Measurements from ENCODE around the gene GALC.
"Not testable (repeated sequence)": the region's sequence is repeated elsewhere in the genome, so short reads cannot be mapped to it uniquely, and the experiment has no call there.

The GALC gene

DNA sequence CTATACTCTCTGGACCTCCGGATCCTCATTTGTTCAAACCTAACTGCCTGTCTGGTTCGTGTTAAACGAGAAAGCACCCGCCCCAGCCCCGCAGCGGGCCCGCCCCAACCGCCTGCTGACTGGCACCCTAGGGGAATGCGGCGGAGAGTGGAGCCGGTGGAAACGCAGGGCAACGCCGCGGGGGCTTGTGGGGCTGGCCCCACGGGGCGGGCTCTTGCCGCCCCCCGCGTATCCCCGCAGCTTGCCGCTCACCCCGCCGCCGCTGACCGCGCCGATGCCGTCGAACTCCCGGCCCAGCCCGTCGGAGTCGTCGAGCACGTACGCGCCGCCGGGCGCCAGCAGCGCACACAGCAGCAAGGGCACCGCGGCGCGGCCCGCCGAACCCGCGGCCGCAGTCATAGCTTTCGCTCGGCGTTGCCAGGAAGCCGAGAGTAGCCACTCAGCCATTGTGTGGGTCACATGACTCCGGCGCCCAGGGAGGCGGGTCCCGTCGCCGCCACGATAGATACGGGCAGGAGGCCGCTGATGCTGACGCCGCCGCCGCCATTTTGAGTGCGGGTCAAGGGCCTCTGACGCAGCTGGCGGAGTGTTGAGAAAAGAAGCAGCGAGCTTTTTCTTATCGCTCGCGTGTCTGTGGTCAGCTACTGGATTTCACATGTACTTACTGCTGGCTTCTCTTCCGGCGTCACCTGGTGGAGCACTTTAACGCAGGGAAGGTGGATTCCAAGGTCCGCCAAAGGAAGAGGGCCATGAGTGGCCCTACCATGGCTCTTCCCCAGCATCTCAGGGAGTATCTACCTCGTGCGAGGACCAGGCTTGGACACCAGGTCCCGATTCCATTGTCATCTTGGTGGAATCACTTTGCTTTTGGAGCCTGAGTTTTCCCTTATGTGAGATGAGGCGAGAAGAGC lies at the start of gene GALC:
Gene GALC (minus strand): TSS at position 465 of the 911 bp plus-strand sequence. CDS start 18 bp downstream, at position 447.
- Mint-ChIP-seq H3K4me3 (peak within 1 kb of the TSS; percentile 85), H3K36me3 (ENCODE audit: low read depth) (peaks cover 16% of the 10 kb centered on the region), H3K27me3 (no peaks in the 10 kb centered on the region), H3K9me3 (peaks cover 4% of the 10 kb centered on the region), H3K27ac (peak within 1 kb of the TSS; percentile 98), H3K4me1 (ENCODE audit: low read depth) (peaks cover 69% of the 10 kb centered on the region)
- peak; percentile 96 for DNase-seq

DNA sequence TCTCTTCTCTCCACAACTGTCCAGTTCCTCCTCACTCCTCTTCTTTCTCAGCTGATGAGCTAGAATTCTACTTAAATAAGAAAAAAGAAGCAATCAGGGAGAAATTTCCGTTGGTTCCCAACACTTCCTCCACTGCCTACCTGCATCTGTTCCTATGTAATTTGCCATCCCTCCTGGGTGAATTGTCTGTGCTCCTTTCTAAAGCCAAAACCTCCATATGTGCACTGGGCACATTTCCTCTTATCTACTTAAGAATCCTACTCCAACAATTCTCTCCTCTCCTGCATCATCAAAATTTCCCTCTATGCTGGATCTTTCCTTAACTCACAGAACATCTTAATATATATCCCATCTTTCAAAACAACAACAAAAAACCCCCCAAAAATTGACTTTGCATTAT lies 47.2 kb upstream of the GALC start:
- H3K4me1 Mint-ChIP-seq (ENCODE audit: low read depth), result peaks cover 24% of the 10 kb centered on the region
- H3K36me3 Mint-ChIP-seq (ENCODE audit: low read depth), result no peaks in the 10 kb centered on the region
- no peak for DNase-seq
- H3K4me3 Mint-ChIP-seq, result no peak overlapping the region
- H3K27ac Mint-ChIP-seq, result no peak overlapping the region
- H3K9me3 Mint-ChIP-seq, result no peaks in the 10 kb centered on the region
- H3K27me3 Mint-ChIP-seq, result no peaks in the 10 kb centered on the region

DNA sequence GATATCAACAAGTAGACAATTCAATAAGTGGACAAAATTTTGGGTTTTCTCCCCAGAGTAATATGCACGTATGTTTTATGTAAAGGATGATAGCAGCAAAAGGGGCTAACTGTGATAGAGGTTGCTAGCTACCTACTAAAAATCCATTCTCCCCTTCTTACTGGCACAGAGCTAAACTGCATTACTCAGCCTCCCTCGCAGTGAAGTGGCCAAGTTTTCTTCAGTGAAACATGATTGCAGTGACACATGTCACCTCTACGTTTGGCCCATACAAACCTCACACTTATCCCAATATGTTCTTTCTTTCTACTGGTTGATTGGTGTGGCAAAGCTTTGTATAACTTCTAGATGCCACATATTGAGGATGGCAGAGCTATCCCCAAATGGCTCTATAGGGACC lies 46.2 kb upstream of the GALC start:
- Mint-ChIP-seq H3K36me3 (ENCODE audit: low read depth) (no peaks in the 10 kb centered on the region), H3K4me1 (ENCODE audit: low read depth) (peaks cover 14% of the 10 kb centered on the region), H3K27me3 (no peaks in the 10 kb centered on the region), H3K4me3 (no peak overlapping the region), H3K27ac (no peak overlapping the region), H3K9me3 (no peaks in the 10 kb centered on the region)
- no peak for DNase-seq

DNA sequence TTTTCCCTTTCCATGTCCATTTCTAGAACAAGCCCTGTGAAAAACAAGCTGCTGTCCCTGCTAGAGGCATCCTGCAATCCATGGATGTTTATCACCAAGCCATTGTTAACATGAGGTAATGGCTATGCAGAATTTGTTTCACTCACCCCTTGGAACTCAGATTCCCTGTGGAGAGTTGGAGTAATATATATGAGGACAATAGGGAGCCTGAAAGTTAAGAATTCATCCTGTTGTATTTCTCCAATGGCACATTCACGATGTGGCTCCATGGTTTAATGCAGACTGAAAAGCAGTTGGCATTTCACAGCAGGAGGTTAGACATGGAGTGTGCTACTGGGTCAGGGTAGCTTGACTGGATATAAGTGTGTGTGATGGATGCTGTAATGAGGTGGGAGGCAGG lies 44.3 kb upstream of the GALC start:
- peaks cover 12% of the 10 kb centered on the region for H3K4me1 Mint-ChIP-seq (ENCODE audit: low read depth)
- H3K4me3 Mint-ChIP-seq, result no peak overlapping the region
- H3K9me3 Mint-ChIP-seq, result no peaks in the 10 kb centered on the region
- no peaks in the 10 kb centered on the region for H3K27me3 Mint-ChIP-seq
- no peak for DNase-seq
- H3K27ac Mint-ChIP-seq, result no peak overlapping the region
- H3K36me3 Mint-ChIP-seq (ENCODE audit: low read depth), result no peaks in the 10 kb centered on the region

DNA sequence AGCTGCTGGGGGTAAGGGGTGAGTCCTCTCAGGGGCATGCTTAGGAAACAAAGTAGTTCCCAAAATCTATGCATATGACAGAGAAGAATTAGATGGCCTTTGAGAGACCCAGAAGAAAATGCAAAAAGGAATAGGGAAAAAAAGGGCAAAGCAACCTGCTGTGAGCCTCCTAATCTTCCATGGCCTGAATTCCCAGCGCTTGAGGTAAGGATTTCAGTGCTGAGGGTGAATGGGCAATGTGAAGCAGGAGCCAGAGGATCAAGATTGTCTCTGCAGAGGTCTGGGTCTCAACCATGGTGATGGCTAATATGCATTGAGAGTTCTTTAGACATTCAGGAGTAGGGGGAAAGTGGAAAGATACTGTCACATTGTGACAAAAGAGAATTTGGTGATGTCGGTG lies 43.4 kb upstream of the GALC start:
- Mint-ChIP-seq H3K9me3 (no peaks in the 10 kb centered on the region), H3K36me3 (ENCODE audit: low read depth) (no peaks in the 10 kb centered on the region), H3K4me1 (ENCODE audit: low read depth) (peaks cover 15% of the 10 kb centered on the region), H3K27ac (no peak overlapping the region), H3K27me3 (no peaks in the 10 kb centered on the region), H3K4me3 (no peak overlapping the region)
- no peak for DNase-seq

DNA sequence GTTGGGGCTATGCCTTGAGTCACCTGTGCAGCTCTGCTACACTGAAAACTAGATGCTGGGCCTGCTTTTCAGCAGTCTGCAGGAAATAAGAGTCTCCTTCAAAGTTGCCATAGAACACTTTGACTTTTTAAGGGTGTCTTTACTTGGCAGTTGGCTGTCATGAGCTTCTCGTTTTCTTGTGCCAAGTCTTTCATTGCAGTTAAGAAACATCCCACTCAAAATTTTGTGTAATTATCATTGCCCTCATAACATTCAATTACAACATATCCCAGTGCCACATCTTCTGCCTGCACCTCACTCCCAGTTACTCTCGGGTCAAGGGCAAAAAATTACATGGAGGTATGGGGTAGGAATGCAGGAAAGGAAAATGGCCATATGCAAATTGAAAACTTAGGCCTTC lies 41.1 kb upstream of the GALC start:
- Mint-ChIP-seq H3K36me3 (ENCODE audit: low read depth) (no peaks in the 10 kb centered on the region), H3K4me1 (ENCODE audit: low read depth) (peaks cover 34% of the 10 kb centered on the region), H3K27ac (no peak overlapping the region), H3K27me3 (no peaks in the 10 kb centered on the region), H3K4me3 (no peak overlapping the region), H3K9me3 (no peaks in the 10 kb centered on the region)
- no peak for DNase-seq

DNA sequence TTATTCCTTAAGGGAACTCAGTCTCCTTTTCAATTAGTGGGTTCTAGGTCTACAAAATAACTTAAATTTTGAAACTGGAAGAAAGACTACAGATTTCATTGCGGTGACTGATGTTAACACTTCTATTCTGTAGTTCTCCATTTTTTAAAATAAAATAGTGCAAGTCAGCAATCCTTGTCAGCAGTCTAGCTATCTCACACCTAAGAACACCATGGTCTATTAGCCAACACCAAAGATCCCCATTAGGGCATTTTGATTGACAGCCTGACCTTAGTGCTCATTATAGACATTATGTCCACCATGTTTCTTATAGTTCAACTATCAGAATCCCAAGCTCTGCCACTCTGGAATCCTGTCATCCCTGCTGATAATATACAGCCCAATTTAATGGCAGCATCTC lies 39.4 kb upstream of the GALC start:
- Mint-ChIP-seq H3K27me3 (no peaks in the 10 kb centered on the region), H3K36me3 (ENCODE audit: low read depth) (no peaks in the 10 kb centered on the region), H3K4me1 (ENCODE audit: low read depth) (peaks cover 37% of the 10 kb centered on the region), H3K27ac (no peak overlapping the region), H3K4me3 (no peak overlapping the region), H3K9me3 (no peaks in the 10 kb centered on the region)
- no peak for DNase-seq

DNA sequence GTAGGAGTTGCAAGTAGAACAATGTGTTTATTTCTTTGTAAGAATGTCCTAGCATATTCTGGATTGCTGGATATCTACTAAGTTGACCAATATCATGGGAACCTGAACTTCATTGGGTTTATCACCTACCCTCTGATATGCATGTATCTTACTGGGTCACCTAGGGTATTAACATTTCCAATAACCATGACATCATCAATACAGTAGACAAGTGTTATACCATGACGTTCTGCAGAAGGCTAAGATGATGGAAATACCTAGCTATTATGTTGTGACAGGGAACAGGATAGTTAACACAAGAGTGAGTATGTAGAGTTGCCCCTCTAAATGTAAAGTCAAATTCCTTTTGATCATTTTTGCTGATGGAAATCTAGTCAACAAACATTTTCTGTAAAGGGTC lies 37.9 kb upstream of the GALC start:
- no peak overlapping the region for H3K27ac Mint-ChIP-seq
- no peaks in the 10 kb centered on the region for H3K9me3 Mint-ChIP-seq
- H3K4me1 Mint-ChIP-seq (ENCODE audit: low read depth), result peaks cover 51% of the 10 kb centered on the region
- DNase-seq, result no peak
- H3K36me3 Mint-ChIP-seq (ENCODE audit: low read depth), result no peaks in the 10 kb centered on the region
- no peaks in the 10 kb centered on the region for H3K27me3 Mint-ChIP-seq
- no peak overlapping the region for H3K4me3 Mint-ChIP-seq

DNA sequence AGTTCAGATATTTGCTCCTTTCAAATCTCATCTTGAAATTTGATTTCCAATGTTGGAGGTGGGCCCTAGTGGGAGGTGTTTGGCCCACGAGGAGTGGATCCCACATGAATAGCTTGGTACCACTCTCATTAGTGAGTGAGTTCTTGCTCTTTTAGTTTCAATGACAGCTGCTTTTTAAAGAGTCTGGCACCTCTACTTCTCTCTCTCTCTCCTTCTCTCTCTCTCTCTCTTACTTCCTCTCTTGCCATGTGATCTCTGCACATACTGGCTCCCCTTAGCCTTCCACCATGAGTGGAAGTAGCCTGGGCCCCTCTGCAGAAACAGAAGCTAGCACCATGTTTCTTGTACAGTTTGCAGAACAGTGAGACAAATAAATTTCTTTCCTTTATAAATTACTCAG lies 37.1 kb upstream of the GALC start:
- DNase-seq, result no peak
- Mint-ChIP-seq H3K9me3 (no peaks in the 10 kb centered on the region), H3K27ac (peak overlapping the region; percentile 53), H3K36me3 (ENCODE audit: low read depth) (no peaks in the 10 kb centered on the region), H3K4me1 (ENCODE audit: low read depth) (peaks cover 58% of the 10 kb centered on the region), H3K4me3 (no peak overlapping the region), H3K27me3 (no peaks in the 10 kb centered on the region)

DNA sequence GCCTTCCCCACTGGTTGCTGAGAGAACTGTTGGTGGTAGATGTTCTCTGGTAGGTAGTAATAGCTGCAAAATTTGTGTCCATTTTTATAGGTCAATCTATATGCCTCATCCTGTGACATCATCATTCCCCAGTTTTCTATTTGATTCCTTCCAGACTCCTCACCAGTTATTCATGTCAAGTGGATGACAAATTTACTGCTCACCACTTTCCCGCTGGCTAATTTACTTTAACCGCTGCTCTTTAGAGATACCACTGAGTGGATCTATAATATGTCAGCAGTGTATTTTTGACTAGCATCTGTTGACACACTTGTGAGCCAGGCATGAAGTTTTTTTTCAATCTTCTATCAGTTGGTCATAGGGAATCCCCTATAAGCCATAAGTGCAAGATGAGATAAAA lies 36.5 kb upstream of the GALC start:
- no peak overlapping the region for H3K4me3 Mint-ChIP-seq
- H3K27ac Mint-ChIP-seq, result peak overlapping the region; percentile 63
- no peaks in the 10 kb centered on the region for H3K27me3 Mint-ChIP-seq
- H3K36me3 Mint-ChIP-seq (ENCODE audit: low read depth), result no peaks in the 10 kb centered on the region
- peaks cover 64% of the 10 kb centered on the region for H3K4me1 Mint-ChIP-seq (ENCODE audit: low read depth)
- H3K9me3 Mint-ChIP-seq, result no peaks in the 10 kb centered on the region
- DNase-seq, result no peak

DNA sequence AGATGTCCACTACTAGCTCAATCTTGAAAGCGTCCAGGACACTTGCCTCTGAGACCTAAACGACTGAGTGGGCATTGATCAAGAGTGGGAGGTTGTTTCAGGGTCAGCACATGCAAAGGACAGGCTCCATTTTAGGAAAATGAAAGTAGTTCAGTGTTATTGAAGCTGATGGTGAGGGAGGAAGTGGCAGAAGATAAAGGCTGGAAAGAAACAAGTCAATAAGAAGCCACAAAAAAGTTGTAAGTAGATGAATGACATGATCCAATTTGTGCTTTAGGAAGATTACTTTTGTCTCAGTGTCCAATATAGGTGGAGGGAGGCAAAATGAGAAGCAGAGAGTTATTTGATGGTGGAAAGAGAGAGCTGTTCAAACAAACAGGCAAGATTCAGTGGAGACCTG lies 33.9 kb upstream of the GALC start:
- H3K4me3 Mint-ChIP-seq, result no peak overlapping the region
- H3K27ac Mint-ChIP-seq, result peak overlapping the region; percentile 81
- no peak for DNase-seq
- no peaks in the 10 kb centered on the region for H3K9me3 Mint-ChIP-seq
- no peaks in the 10 kb centered on the region for H3K27me3 Mint-ChIP-seq
- no peaks in the 10 kb centered on the region for H3K36me3 Mint-ChIP-seq (ENCODE audit: low read depth)
- peaks cover 81% of the 10 kb centered on the region for H3K4me1 Mint-ChIP-seq (ENCODE audit: low read depth)

DNA sequence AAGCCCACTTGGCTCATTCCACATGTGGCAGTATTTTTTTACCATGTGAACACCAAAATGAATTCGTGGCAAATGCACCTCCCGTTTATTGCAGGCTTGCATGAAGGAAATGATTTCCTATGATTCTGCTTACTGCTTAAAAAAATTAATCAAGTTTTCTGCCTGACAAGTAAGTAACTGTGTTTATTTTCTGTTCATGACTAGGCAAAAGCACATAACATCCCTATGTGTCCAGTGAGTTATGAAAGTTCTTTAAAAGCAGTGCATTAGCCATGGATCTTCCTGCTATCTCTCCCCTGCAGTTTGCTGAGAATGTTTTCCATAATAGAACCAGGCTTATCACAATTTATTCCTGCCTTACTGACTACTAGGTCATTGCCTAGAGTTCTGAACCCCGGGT lies 32.3 kb upstream of the GALC start:
- Mint-ChIP-seq H3K9me3 (no peaks in the 10 kb centered on the region), H3K4me3 (no peak overlapping the region), H3K36me3 (ENCODE audit: low read depth) (no peaks in the 10 kb centered on the region), H3K4me1 (ENCODE audit: low read depth) (peaks cover 73% of the 10 kb centered on the region), H3K27ac (no peak overlapping the region), H3K27me3 (no peaks in the 10 kb centered on the region)
- DNase-seq, result no peak

DNA sequence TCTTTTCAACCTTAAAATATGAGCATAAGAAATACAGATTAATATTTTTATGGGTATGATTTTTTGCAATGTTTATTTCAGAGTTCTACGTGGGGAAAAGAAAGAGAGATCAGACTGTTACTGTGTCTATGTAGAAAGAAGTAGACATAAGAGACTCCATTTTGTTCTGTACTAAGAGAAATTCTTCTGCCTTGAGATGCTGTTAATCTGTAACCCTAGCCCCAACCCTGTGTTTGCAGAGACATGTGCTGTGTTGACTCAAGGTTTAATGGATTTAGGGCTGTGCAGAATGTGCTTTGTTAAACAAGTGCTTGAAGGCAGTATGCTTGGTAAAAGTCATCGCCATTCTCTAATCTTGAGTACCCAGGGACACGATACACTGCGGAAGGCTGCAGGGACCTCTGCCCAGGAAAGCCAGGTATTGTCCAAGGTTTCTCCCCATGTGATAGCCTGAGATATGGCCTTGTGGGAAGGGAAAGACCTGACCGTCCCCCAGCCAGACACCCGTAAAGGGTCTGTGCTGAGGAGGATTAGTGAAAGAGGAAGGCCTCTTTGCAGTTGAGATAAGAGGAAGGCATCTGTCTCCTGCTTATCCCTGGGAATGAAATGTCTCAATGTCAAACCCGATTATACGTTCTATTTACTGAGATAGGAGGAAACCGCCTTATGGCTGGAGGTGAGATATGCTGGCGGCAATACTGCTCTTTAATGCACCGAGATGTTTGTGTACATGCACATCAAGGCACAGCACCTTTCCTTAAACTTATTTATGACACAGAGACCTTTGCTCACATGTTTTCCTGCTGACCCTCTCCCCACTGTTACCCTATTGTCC lies 31.5 kb upstream of the GALC start:
- H3K4me3 Mint-ChIP-seq; H3K36me3 Mint-ChIP-seq (ENCODE audit: low read depth); DNase-seq; H3K27me3 Mint-ChIP-seq; H3K9me3 Mint-ChIP-seq; H3K27ac Mint-ChIP-seq: not testable (repeated sequence)
- peaks cover 71% of the 10 kb centered on the region for H3K4me1 Mint-ChIP-seq (ENCODE audit: low read depth)

DNA sequence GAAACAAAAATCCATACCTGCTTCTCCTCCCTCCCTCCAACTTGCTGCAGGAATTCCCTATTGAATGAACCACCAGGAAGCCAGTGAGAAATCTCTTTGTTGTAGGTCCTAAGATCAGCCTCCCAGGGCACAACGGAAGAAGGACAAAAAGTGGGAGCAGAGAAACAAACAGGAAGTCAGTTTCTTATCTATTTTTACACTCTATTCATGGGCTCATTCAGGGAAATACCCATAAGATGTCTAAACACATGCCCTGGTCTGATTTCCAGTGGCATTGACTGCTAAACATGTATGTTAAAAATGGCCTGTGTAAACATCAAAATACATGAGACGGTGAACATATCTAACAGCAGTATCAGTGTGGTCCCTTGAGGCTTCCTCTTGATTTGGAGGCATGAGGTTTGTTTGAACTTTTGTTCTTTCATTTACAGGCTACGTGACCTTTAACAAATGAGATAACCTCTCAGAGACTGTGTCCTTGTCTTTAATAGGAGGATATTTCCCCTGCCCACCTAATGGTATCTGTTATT lies 30.7 kb upstream of the GALC start:
- peaks cover 69% of the 10 kb centered on the region for H3K4me1 Mint-ChIP-seq (ENCODE audit: low read depth)
- peaks cover 6% of the 10 kb centered on the region for H3K36me3 Mint-ChIP-seq (ENCODE audit: low read depth)
- H3K27me3 Mint-ChIP-seq, result no peaks in the 10 kb centered on the region
- H3K4me3 Mint-ChIP-seq, result no peak overlapping the region
- H3K9me3 Mint-ChIP-seq, result no peaks in the 10 kb centered on the region
- DNase-seq, result no peak
- peak overlapping the region; percentile 85 for H3K27ac Mint-ChIP-seq

DNA sequence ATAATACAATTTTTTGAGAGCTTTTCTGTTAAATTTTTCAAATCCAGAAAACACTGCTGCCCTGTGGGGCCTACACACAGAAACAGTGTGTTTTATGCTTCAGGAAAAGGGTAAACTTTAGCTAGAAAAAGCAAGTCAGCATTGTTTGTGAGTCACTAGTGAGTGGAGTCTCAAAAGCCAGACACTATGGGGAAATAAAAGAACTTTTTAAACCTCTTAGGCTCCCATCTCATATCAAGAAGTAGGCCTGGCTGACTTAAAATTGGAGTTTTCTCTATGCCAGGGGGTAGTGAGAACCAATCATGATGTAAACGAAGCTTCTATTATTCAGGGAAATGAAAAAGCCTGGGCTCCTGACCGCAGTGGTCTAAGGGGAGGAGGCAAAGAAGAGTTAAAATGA lies 24.6 kb upstream of the GALC start:
- Mint-ChIP-seq H3K36me3 (ENCODE audit: low read depth) (peaks cover 46% of the 10 kb centered on the region), H3K4me1 (ENCODE audit: low read depth) (peaks cover 49% of the 10 kb centered on the region), H3K4me3 (no peak overlapping the region), H3K27ac (no peak overlapping the region), H3K9me3 (no peaks in the 10 kb centered on the region), H3K27me3 (no peaks in the 10 kb centered on the region)
- DNase-seq, result no peak
